ENCODE results near the gene ANKMY1.

- TF ChIP-seq CTCF (conservative IDR thresholded peaks at IDR 0.05) (no peak), EZH2 (IDR thresholded peaks at IDR 0.05; ENCODE audit: low read depth) (no peak)
These were observed 66.3 kb downstream of the ANKMY1 start for GRCh38 chr2:240491483-240491882.
